Skin epidermis (tissue), 12 donors: Measurements from ENCODE around the gene IGSF9.

ENCODE experiments used
- H3K27ac ChIP-seq, 21 experiments: fragments of 200-600 bp; sonication (generic) in 11 of 21; one replicate each; pipeline ENCODE4 v1.5.0; 2020; ENCODE audit warnings: mild to moderate bottlenecking in 3 of 21, inconsistent platforms in 2 of 21, moderate library complexity in 2 of 21
- H3K4me3 ChIP-seq, 7 experiments: fragments of 200-600 bp; sonication (generic) in 2 of 7; one replicate each; pipeline ENCODE4 v1.5.0; 2020; ENCODE audit warnings: inconsistent platforms in 2 of 7, mild to moderate bottlenecking in 2 of 7, moderate library complexity in 1 of 7

Gene IGSF9

GRCh38 chr1:159977364-159978106 lies 32.1 kb upstream of the IGSF9 start:
- H3K4me3 ChIP-seq, result no peak overlapping the region
- H3K27ac ChIP-seq, result no peak overlapping the region

- no peak overlapping the region for H3K4me3 ChIP-seq
- no peak overlapping the region for H3K27ac ChIP-seq
These were observed 29.0 kb upstream of the IGSF9 start for GRCh38 chr1:159974350-159974965.

GRCh38 chr1:159973350-159973940 lies 28.0 kb upstream of the IGSF9 start:
- Histone ChIP-seq H3K27ac (no peak overlapping the region), H3K4me3 (no peak overlapping the region)

- Histone ChIP-seq H3K27ac (no peak overlapping the region), H3K4me3 (no peak overlapping the region)
These were observed 27.2 kb upstream of the IGSF9 start for GRCh38 chr1:159972443-159973205.

GRCh38 chr1:159970932-159971342 lies 25.5 kb upstream of the IGSF9 start:
- H3K27ac ChIP-seq, result no peak overlapping the region
- no peak overlapping the region for H3K4me3 ChIP-seq

- H3K4me3 ChIP-seq, result no peak overlapping the region
These were observed 23.5 kb upstream of the IGSF9 start for GRCh38 chr1:159968901-159969300.

GRCh38 chr1:159965263-159965662 lies 19.9 kb upstream of the IGSF9 start:
- Histone ChIP-seq H3K4me3 (no peak overlapping the region), H3K27ac (no peak overlapping the region)

More at GRCh38 chr1:159968901-159969300, 23.5 kb upstream of the IGSF9 start:
- H3K27ac ChIP-seq, result no peak overlapping the region

- Histone ChIP-seq H3K4me3 (no peak overlapping the region), H3K27ac (peak overlapping the region in 1 of 21 experiments; percentile 0)
These were observed 18.7 kb upstream of the IGSF9 start for GRCh38 chr1:159964144-159964543.

- Histone ChIP-seq H3K27ac (peak overlapping the region in 5 of 21 experiments; percentile 49 to 78 (median 70)), H3K4me3 (peak overlapping the region in 3 of 7 experiments; percentile 8 to 29 (median 25))
These were observed 16.8 kb upstream of the IGSF9 start for GRCh38 chr1:159962176-159962575.

- peak overlapping the region in 3 of 7 experiments; percentile 8 to 29 (median 25) for H3K4me3 ChIP-seq
- H3K27ac ChIP-seq, result peak overlapping the region in 13 of 21 experiments; percentile 0 to 78 (median 35)
These were observed 16.2 kb upstream of the IGSF9 start for GRCh38 chr1:159961636-159962035.

GRCh38 chr1:159960721-159961381 lies 15.4 kb upstream of the IGSF9 start:
- Histone ChIP-seq H3K27ac (peak overlapping the region in 13 of 21 experiments; percentile 0 to 78 (median 35)), H3K4me3 (peak overlapping the region in 3 of 7 experiments; percentile 8 to 29 (median 25))

GRCh38 chr1:159959451-159959850 lies 14.0 kb upstream of the IGSF9 start:
- Histone ChIP-seq H3K4me3 (no peak overlapping the region), H3K27ac (peak overlapping the region in 1 of 21 experiments; percentile 45)

- Histone ChIP-seq H3K4me3 (no peak overlapping the region), H3K27ac (peak overlapping the region in 3 of 21 experiments; percentile 23 to 45 (median 44))
These were observed 13.4 kb upstream of the IGSF9 start for GRCh38 chr1:159958719-159959380.

- Histone ChIP-seq H3K4me3 (no peak overlapping the region), H3K27ac (no peak overlapping the region)
These were observed 12.4 kb upstream of the IGSF9 start for GRCh38 chr1:159957824-159958268.

GRCh38 chr1:159955456-159955855 lies 10.0 kb upstream of the IGSF9 start:
- Histone ChIP-seq H3K4me3 (no peak overlapping the region), H3K27ac (no peak overlapping the region)

- Histone ChIP-seq H3K4me3 (no peak within 1 kb of the TSS), H3K27ac (no peak within 1 kb of the TSS)
These were observed 8.4 kb upstream of the IGSF9 start, which contains the start of gene SLAMF9 for GRCh38 chr1:159953536-159954515. TSS of gene SLAMF9 (minus strand) at chr1:159954237. CDS start at chr1:159954137, 100 bp downstream.

GRCh38 chr1:159952932-159953331 lies 7.5 kb upstream of the IGSF9 start:
- Histone ChIP-seq H3K4me3 (no peak overlapping the region), H3K27ac (no peak overlapping the region)

- H3K27ac ChIP-seq, result peak overlapping the region in 1 of 21 experiments; percentile 35
- no peak overlapping the region for H3K4me3 ChIP-seq
These were observed 6.1 kb upstream of the IGSF9 start for GRCh38 chr1:159951551-159951950.
